Stimulated activated CD8-positive, alpha-beta memory T cell treated with anti-CD3 and anti-CD28 coated beads, Interleukin-15, amount 100 ng/mL, for 24 hours (primary cell): ENCODE results near the gene ZNF609.
"Not testable (repeated sequence)": the region's sequence is repeated elsewhere in the genome, so short reads cannot be mapped to it uniquely, and the experiment has no call there.

Experiments used
- DNase-seq: peaks from one replicate; pipeline ENCODE4 v3.0.0-alpha.2; 2020; ENCODE audit warnings: low read depth

ZNF609 gene

GRCh38 chr15:64623347-64623996, 163.1 kb downstream of the ZNF609 start:
- DNase-seq = no peak

DNA sequence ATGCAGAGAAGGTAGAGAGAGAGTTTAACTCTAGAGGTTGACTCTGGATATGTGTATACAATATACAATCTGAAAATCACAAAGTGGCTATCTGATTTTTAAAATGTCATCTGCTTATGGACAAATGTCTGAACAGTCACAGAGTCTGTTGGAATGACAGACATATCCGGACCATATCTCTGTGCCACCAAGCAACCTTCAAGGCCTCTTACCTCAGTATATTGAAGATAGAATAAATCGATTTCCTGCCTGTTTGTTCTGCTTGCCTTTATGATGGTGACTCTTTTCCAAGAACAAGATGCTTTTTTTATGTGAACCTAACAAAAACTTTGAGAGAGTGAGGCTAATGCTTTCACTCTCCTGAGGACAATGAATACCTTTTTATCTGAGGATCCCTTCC, 163.9 kb downstream of the ZNF609 start:
- no peak for DNase-seq

- DNase-seq = no peak
Observed at GRCh38 chr15:64629063-64629462, 168.7 kb downstream of the ZNF609 start.

DNA sequence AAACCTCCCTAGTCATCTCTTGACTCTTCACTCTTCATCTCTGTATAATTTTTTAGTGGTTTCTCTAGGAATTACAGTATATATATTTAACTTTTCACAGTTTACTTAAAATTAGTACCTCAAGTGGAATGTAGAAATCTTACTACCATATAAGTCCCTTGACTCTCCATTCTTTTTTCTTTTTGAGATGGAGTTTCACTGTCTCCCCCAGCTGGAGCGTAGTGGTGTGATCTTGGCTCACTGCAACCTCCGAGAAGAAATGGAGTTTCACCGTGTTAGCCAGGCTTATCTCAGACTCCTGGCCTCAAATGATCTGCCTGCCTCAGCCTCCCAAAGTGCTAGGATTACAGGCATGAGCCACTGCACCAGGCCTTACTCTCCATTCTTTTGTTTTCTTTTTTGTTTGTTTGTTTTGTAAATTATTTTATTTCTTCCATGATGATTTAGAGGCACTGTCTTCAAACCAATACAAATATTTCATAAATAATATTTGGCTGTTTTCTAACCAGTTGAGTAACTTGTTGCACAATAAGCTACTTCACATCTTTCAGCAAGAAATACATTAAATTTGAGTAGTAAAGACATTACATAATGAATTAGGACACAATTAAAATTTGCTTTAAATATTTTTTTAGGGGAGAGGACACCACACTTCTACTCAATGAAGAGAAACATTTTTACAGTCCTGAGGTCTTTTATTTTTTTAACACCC, 170.2 kb downstream of the ZNF609 start:
- DNase-seq = no peak

DNA sequence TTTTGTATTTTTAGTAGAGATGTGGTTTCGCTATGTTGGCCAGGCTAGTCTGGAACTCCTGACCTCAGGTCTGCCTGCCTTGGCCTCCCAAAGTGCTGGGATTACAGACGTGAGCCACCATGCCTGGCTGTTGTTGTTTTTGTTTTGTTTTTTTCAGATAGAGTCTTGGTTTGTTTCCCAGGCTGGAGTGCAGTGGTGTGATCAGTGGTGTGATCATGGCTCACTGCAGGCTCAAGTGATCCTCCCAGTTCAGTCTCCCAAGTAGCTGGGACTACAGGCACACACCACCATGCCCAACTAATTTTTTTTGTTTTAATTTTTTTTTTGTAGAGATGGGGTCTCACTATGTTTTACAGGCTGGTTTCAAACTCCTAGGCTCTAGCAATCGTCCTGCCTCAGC, 172.3 kb downstream of the ZNF609 start:
- DNase-seq = not testable (repeated sequence)

GRCh38 chr15:64633332-64633731, 173.0 kb downstream of the ZNF609 start:
- no peak for DNase-seq

- no peak for DNase-seq
Observed at GRCh38 chr15:64634027-64634426, 173.6 kb downstream of the ZNF609 start.

GRCh38 chr15:64634576-64635498, 174.5 kb downstream of the ZNF609 start:
- DNase-seq = no peak

GRCh38 chr15:64635499-64636495, 175.4 kb downstream of the ZNF609 start:
- no peak for DNase-seq

GRCh38 chr15:64636556-64636955, 176.2 kb downstream of the ZNF609 start:
- no peak for DNase-seq

DNA sequence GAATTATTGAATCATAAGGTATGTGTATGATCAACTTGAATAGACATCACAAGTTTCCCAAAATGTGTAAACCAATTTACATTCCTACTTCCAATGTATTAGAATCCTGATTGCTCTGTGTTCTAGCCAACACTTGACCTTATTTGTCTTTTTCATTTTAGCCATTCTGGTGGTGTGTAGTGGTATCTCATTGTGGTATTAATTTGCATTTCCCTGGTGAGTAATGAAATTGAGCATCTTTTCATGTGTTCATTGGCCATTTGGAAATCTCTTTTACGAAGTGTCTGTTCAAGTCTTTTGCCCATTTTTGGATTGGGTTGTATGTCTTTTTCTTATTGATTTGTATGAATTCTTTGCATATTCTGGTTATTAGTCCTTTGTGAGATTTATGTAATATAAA, 177.0 kb downstream of the ZNF609 start:
- no peak for DNase-seq

GRCh38 chr15:64639744-64640143, 179.4 kb downstream of the ZNF609 start:
- DNase-seq = not testable (repeated sequence)

GRCh38 chr15:64640146-64640871, 179.9 kb downstream of the ZNF609 start:
- no peak for DNase-seq

- DNase-seq = no peak
Observed at GRCh38 chr15:64642875-64643274, 182.5 kb downstream of the ZNF609 start.

DNA sequence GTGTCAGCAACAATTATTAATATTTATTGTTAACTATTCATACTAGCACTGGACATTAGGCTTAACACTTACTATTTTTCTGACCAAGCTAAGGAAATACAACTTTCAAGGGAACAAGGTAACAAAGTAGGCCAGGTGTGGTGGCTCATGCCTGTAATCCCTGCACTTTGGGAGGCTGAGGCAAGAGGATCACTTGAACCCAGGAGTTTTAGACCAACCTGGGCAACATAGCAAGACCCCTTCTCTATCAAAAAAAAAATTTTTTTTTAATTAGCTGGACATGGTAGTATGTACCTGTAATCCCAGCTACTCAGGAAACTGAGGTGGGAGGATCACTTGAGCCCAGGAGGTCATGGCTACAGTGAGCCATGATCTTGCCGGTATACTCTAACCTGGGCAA, 183.3 kb downstream of the ZNF609 start:
- DNase-seq = no peak

DNA sequence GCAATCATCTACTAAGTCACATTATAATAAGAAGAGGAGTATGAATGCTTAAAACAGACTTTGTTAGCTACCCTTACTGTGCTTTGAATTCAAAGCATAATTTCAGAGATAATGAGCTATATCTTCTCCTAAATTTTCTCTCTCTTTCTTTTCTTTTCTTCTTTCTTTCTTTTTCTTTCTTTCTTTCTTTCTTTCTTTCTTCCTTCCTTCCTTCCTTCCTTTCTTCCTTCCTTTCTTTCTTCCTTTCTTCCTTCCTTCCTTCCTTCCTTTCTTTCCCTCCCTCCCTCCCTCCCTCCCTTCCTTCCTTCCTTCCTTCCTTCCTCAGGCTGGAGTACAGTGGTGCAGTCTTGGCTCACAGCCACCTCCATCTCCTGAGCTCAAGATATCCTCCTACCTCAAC, 184.4 kb downstream of the ZNF609 start:
- not testable (repeated sequence) for DNase-seq

GRCh38 chr15:64645995-64646394, 185.6 kb downstream of the ZNF609 start:
- DNase-seq = no peak

- DNase-seq = no peak
Observed at GRCh38 chr15:64647367-64647766, 187.0 kb downstream of the ZNF609 start.

DNA sequence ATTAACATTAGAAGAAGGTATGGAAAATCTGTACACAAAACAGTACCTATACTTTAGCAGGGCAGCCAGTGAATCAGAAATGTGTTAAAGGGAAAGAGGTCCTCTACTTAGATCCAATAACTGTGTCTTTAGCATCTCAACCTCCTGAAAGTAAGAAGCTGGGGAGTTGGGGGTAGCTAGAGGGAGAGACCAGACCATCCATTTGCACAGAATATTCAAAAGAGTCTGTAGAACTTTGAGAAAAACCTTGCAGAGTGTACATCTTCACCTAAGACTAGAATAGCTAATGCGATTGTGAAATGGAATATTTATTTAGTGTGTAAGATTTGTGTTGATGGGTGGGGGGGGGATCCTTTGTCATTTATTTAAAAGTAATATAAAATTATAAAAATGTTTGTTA, 190.2 kb downstream of the ZNF609 start:
- DNase-seq = no peak

DNA sequence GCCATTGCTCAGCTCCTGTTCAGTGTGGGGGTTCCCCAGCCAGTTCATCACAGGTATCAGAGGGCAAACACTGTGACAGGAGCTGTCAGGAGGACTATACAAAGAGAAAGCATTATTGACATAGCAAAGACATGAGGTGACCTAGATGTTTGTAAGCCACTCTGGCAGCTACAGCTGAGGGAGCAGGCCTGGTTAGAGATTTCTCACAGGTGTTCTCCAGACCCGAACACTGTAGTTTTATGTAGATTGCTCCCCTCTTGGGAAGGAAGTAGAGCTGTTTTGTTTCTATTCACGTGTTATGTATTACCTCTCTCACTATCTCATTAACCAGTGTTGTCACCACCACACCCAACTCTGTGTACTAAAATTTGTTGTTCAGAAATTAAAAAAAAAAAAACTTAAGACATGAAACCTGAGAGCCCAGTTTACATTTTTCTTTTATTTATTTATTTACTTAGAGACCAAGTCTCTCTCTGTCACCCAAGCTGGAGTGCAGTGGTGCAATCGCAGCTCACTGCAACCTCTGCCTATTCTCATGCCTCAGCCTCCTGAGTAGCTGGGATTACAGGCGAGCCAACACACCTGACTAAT, 191.3 kb downstream of the ZNF609 start:
- no peak for DNase-seq
